H1 (cell line): ENCODE results near the gene MLKL. TPM values are rescaled to one million over a fixed set of nuclear protein-coding genes. Genes with fewer than 3 reads are reported as not detected.
A peak's percentile ranks its signal among the peaks of the same experiment; 100 is the strongest.

Source experiments
- ASH2L ChIP-seq: fragments of 200-600, 300-600 bp; sonication (generic); IDR thresholded peaks from one replicate; pipeline ENCODE4 v1.7.1; 2017; ENCODE audit warnings: low read length
- KDM1A ChIP-seq: fragments of 200-600, 300-600 bp; sonication (generic); IDR thresholded peaks from 2 replicates; pipeline ENCODE4 v1.7.1; 2016; ENCODE audit warnings: mild to moderate bottlenecking, low read length, borderline replicate concordance
- NRF1 ChIP-seq: IDR thresholded peaks from 2 replicates; pipeline ENCODE4 v1.6.1; 2011; ENCODE audit warnings: mild to moderate bottlenecking, low read depth, low read length, improper control_type of control experiment
- POU5F1 ChIP-seq: IDR thresholded peaks from 2 replicates; pipeline ENCODE4 v1.6.1; 2011; ENCODE audit warnings: low read depth, mild to moderate bottlenecking, low read length, moderate library complexity
- RFX5 ChIP-seq: IDR thresholded peaks from 2 replicates; pipeline ENCODE4 v1.6.1; 2011; ENCODE audit warnings: low read depth, low read length, improper control_type of control experiment, borderline replicate concordance
- SP4 ChIP-seq: IDR thresholded peaks from 2 replicates; pipeline ENCODE4 v1.6.1; 2012; ENCODE audit warnings: low read length, inconsistent platforms
- YY1 ChIP-seq: IDR thresholded peaks from 2 replicates; pipeline ENCODE4 v1.6.1; 2011; ENCODE audit warnings: low read depth, mild to moderate bottlenecking, low read length
- polyA plus RNA-seq, 7 experiments: library from polyadenylated mRNA; depleted of rRNA in 3 of 7; stranded (reverse) in 5 of 7; unstranded in 2 of 7; fragments of >200 nt in 5 of 7; fragments of 200-250 nt in 2 of 7; gene quantifications; 1 replicate in 5 of 7; 2 replicates in 1 of 7; 4 replicates in 1 of 7; pipeline versions ENCODE4 v1.2.1 to v1.2.3, GENCODE V29; 2011 to 2013; ENCODE audit warnings: missing spikeins in 2 of 7, mixed read lengths in 2 of 7
- total RNA-seq: library from RNA; stranded (reverse); fragmentation: NEBNext Ultra II Directional; extraction: Animal tissue kit (Norgen Biotek cat#: 25700); gene quantifications from 2 replicates; pipeline ENCODE4 v1.2.1, GENCODE V29; 2021
- TF ChIP-seq, protein P1 (sequence below): fragments of 300-600 bp; sonication (generic); IDR thresholded peaks from 2 replicates; pipeline ENCODE4 v1.7.1; 2012; ENCODE audit warnings: low read length, moderate library complexity, mild to moderate bottlenecking, inconsistent platforms; ENCODE audit not compliant: insufficient replicate concordance

Gene MLKL
- total and polyA plus RNA-seq, 2 of the 8 experiments (the other 6 are each of a cell fraction or from before 2014, with no cell fraction given): 1.6 to 2.1 TPM

DNA sequence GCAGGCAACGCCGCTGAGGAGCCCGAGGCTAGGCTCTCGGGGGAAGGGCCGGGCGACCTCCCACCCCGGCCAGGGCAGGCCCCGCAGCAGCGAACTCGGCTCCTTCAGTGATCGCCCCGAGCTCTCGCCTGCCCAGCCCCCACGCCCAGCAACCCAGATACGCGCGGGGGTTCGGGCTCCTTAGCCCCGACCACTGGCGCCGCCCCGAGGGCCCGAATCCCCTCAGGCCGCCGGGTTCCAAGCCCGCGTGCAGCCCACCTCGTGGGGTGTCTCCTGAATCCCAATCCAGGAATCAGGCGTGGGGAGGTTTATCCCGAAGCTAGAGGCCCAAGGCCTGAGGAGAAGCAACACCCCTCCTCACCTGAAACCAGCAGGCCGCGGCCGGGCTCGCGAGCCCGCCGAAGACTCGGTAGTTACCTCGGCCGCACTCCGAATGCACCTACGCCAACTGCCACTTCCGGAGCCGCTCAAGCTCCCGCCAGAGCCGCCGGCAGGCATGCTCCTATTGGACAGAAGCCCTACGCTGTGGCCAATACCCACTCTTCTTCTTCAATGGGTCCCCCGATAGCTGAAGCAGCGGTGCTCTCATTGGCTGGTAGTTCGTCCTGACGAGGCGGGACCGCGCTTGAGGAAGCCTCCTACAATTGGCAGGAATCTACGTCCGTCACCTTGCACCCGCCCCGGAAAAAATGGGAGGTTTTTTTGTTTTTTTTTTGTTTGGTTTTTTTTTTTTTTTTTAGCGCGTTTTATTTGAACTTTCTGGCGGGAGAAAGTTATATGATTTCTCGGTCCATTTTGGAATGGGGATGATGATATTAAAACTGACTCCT is 34.0 kb downstream of the MLKL start, which contains the start of gene RFWD3 (continued):
- TF ChIP-seq NRF1: no peak
- no peak for TF ChIP-seq SP4
- no peak for TF ChIP-seq KDM1A
- TF ChIP-seq POU5F1: no peak
- peak; percentile 66 for TF ChIP-seq ASH2L
- TF ChIP-seq YY1: no peak
- no peak for TF ChIP-seq RFX5
- TF ChIP-seq, protein P1, sequence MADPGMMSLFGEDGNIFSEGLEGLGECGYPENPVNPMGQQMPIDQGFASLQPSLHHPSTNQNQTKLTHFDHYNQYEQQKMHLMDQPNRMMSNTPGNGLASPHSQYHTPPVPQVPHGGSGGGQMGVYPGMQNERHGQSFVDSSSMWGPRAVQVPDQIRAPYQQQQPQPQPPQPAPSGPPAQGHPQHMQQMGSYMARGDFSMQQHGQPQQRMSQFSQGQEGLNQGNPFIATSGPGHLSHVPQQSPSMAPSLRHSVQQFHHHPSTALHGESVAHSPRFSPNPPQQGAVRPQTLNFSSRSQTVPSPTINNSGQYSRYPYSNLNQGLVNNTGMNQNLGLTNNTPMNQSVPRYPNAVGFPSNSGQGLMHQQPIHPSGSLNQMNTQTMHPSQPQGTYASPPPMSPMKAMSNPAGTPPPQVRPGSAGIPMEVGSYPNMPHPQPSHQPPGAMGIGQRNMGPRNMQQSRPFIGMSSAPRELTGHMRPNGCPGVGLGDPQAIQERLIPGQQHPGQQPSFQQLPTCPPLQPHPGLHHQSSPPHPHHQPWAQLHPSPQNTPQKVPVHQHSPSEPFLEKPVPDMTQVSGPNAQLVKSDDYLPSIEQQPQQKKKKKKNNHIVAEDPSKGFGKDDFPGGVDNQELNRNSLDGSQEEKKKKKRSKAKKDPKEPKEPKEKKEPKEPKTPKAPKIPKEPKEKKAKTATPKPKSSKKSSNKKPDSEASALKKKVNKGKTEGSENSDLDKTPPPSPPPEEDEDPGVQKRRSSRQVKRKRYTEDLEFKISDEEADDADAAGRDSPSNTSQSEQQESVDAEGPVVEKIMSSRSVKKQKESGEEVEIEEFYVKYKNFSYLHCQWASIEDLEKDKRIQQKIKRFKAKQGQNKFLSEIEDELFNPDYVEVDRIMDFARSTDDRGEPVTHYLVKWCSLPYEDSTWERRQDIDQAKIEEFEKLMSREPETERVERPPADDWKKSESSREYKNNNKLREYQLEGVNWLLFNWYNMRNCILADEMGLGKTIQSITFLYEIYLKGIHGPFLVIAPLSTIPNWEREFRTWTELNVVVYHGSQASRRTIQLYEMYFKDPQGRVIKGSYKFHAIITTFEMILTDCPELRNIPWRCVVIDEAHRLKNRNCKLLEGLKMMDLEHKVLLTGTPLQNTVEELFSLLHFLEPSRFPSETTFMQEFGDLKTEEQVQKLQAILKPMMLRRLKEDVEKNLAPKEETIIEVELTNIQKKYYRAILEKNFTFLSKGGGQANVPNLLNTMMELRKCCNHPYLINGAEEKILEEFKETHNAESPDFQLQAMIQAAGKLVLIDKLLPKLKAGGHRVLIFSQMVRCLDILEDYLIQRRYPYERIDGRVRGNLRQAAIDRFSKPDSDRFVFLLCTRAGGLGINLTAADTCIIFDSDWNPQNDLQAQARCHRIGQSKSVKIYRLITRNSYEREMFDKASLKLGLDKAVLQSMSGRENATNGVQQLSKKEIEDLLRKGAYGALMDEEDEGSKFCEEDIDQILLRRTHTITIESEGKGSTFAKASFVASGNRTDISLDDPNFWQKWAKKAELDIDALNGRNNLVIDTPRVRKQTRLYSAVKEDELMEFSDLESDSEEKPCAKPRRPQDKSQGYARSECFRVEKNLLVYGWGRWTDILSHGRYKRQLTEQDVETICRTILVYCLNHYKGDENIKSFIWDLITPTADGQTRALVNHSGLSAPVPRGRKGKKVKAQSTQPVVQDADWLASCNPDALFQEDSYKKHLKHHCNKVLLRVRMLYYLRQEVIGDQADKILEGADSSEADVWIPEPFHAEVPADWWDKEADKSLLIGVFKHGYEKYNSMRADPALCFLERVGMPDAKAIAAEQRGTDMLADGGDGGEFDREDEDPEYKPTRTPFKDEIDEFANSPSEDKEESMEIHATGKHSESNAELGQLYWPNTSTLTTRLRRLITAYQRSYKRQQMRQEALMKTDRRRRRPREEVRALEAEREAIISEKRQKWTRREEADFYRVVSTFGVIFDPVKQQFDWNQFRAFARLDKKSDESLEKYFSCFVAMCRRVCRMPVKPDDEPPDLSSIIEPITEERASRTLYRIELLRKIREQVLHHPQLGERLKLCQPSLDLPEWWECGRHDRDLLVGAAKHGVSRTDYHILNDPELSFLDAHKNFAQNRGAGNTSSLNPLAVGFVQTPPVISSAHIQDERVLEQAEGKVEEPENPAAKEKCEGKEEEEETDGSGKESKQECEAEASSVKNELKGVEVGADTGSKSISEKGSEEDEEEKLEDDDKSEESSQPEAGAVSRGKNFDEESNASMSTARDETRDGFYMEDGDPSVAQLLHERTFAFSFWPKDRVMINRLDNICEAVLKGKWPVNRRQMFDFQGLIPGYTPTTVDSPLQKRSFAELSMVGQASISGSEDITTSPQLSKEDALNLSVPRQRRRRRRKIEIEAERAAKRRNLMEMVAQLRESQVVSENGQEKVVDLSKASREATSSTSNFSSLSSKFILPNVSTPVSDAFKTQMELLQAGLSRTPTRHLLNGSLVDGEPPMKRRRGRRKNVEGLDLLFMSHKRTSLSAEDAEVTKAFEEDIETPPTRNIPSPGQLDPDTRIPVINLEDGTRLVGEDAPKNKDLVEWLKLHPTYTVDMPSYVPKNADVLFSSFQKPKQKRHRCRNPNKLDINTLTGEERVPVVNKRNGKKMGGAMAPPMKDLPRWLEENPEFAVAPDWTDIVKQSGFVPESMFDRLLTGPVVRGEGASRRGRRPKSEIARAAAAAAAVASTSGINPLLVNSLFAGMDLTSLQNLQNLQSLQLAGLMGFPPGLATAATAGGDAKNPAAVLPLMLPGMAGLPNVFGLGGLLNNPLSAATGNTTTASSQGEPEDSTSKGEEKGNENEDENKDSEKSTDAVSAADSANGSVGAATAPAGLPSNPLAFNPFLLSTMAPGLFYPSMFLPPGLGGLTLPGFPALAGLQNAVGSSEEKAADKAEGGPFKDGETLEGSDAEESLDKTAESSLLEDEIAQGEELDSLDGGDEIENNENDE: no peak
